GM23248 (cell line): ENCODE results near the gene CDYL. TPM values are rescaled to one million over a fixed set of nuclear protein-coding genes. Genes with fewer than 3 reads are reported as not detected.
"Not testable (repeated sequence)": the region's sequence is repeated elsewhere in the genome, so short reads cannot be mapped to it uniquely, and the experiment has no call there.

Experiments used
- DNase-seq: peaks from one replicate; pipeline ENCODE4 v3.0.0-alpha.2; 2015
- H2AFZ ChIP-seq: fragments of 200-600 bp; sonication (generic); 2 replicates; pipeline ENCODE4 v1.6.1; 2016; ENCODE audit warnings: antibody characterized with exemption
- H3F3A ChIP-seq: fragments of 200-600 bp; sonication (generic); 2 replicates; pipeline ENCODE4 v1.6.1; 2016; ENCODE audit warnings: mild to moderate bottlenecking, antibody characterized with exemption, mixed run types; ENCODE audit not compliant: insufficient read depth
- H3K27ac ChIP-seq: fragments of 200-600 bp; sonication (generic); 2 replicates; pipeline ENCODE4 v1.5.1; 2016; ENCODE audit warnings: mild to moderate bottlenecking
- H3K27me3 ChIP-seq: fragments of 200-600 bp; sonication (generic); replicated peaks from 2 replicates; pipeline ENCODE4 v1.6.1; 2016; ENCODE audit warnings: mild to moderate bottlenecking; ENCODE audit not compliant: insufficient read depth
- H3K36me3 ChIP-seq: fragments of 200-600 bp; sonication (generic); 2 replicates; pipeline ENCODE4 v1.6.1; 2016; ENCODE audit warnings: low read depth, mild to moderate bottlenecking
- H3K4me1 ChIP-seq: fragments of 200-600 bp; sonication (generic); 2 replicates; pipeline ENCODE4 v1.6.1; 2016; ENCODE audit warnings: mild to moderate bottlenecking; ENCODE audit not compliant: insufficient read depth
- H3K4me2 ChIP-seq: fragments of 200-600 bp; sonication (generic); one replicate; pipeline ENCODE4 v1.6.1; 2016; ENCODE audit warnings: mild to moderate bottlenecking; ENCODE audit not compliant: unreplicated experiment
- H3K4me3 ChIP-seq: fragments of 200-600 bp; sonication (generic); 2 replicates; pipeline ENCODE4 v1.5.1; 2016; ENCODE audit warnings: mild to moderate bottlenecking
- H3K79me2 ChIP-seq: fragments of 200-600 bp; sonication (generic); 2 replicates; pipeline ENCODE4 v1.6.1; 2016; ENCODE audit warnings: mild to moderate bottlenecking; ENCODE audit not compliant: insufficient read depth
- H3K9ac ChIP-seq: fragments of 200-600 bp; sonication (generic); 2 replicates; pipeline ENCODE4 v1.6.1; 2016; ENCODE audit warnings: mild to moderate bottlenecking
- H3K9me2 ChIP-seq: fragments of 200-600 bp; sonication (generic); 2 replicates; pipeline ENCODE4 v1.6.1; 2016; ENCODE audit warnings: mixed run types, mild to moderate bottlenecking, moderate library complexity; ENCODE audit not compliant: insufficient read depth
- H3K9me3 ChIP-seq: fragments of 200-600 bp; sonication (generic); one replicate; pipeline ENCODE4 v1.6.1; 2017; ENCODE audit warnings: low read depth
- H4K20me1 ChIP-seq: fragments of 200-600 bp; sonication (generic); 2 replicates; pipeline ENCODE4 v1.6.0; 2016; ENCODE audit not compliant: insufficient read depth
- EZH2 ChIP-seq: fragments of 200-600 bp; sonication (generic); IDR thresholded peaks from 2 replicates; pipeline ENCODE4 v1.6.1; 2018; ENCODE audit warnings: antibody characterized with exemption, mild to moderate bottlenecking; ENCODE audit not compliant: insufficient read depth, poor library complexity, severe bottlenecking
- EZH2phosphoT487 ChIP-seq: fragments of 200-600 bp; sonication (generic); IDR thresholded peaks from 2 replicates; pipeline ENCODE4 v1.6.1; 2018; ENCODE audit warnings: antibody characterized with exemption, moderate library complexity, mild to moderate bottlenecking, low read depth; ENCODE audit not compliant: insufficient read depth
- WGBS, 2 experiments: methylation state at CpG; one replicate each; pipeline ENCODE4 v1.1.6; 2015 to 2017; ENCODE audit warnings: low lambda C conversion rate in 2 of 2, low coverage in 1 of 2; ENCODE audit errors: missing lambda C conversion rate in 2 of 2; 5-methylcytosine and 5-hydroxymethylcytosine counted together
- in situ Hi-C: fragments of 300-500 bp; cut with MboI; formaldehyde crosslinking; loops from 2 replicates; pipeline ENCODE4 v1.15.0; 2020
- polyA plus RNA-seq: library from polyadenylated mRNA; unstranded; fragments of >200 nt; fragmentation: Nextera tagmentation; extraction: Ambion mirVana; gene quantifications from 2 replicates; pipeline ENCODE4 v1.2.1, GENCODE V29; 2016
- total RNA-seq: library from RNA; depleted of rRNA; stranded (reverse); fragments of >200 nt; shearing (Covaris generic); gene quantifications from 2 replicates; pipeline ENCODE4 v1.2.3, GENCODE V29; 2014

Gene CDYL
- total and polyA plus RNA-seq, 2 experiments from 2014 or later: 7.9 to 27.9 TPM

GRCh38 chr6:4846387-4846786 is 70.2 kb downstream of the CDYL start:
- in situ Hi-C loops: no loop called here
- H3F3A ChIP-seq: no peaks in the 10 kb centered on the region
- H3K4me3 ChIP-seq: no peak overlapping the region
- TF ChIP-seq EZH2 (no peak), EZH2phosphoT487 (no peak)
- no peak overlapping the region for H2AFZ ChIP-seq
- H3K4me2 ChIP-seq: no peak overlapping the region
- no peaks in the 10 kb centered on the region for H3K4me1 ChIP-seq
- no peaks in the 10 kb centered on the region for H3K27me3 ChIP-seq
- no peak for DNase-seq
- no peaks in the 10 kb centered on the region for H3K9me3 ChIP-seq
- H3K79me2 ChIP-seq: peaks cover 98% of the 10 kb centered on the region
- no peak overlapping the region for H3K27ac ChIP-seq
- WGBS, 2 experiments: 83% methylated on average over 2 of the region's 2 CpGs
- H3K9ac ChIP-seq: no peak overlapping the region
- peaks cover 25% of the 10 kb centered on the region for H4K20me1 ChIP-seq
- no peaks in the 10 kb centered on the region for H3K9me2 ChIP-seq
- no peaks in the 10 kb centered on the region for H3K36me3 ChIP-seq

GRCh38 chr6:4848382-4849068 is 72.3 kb downstream of the CDYL start:
- H3K27ac ChIP-seq: no peak overlapping the region
- no peak overlapping the region for H3K9ac ChIP-seq
- peak; percentile 5 for DNase-seq
- H2AFZ ChIP-seq: no peak overlapping the region
- no peaks in the 10 kb centered on the region for H3K9me2 ChIP-seq
- H3K4me2 ChIP-seq: no peak overlapping the region
- no peak overlapping the region for H3K4me3 ChIP-seq
- H4K20me1 ChIP-seq: peaks cover 29% of the 10 kb centered on the region
- peaks cover 100% of the 10 kb centered on the region for H3K79me2 ChIP-seq
- H3K4me1 ChIP-seq: no peaks in the 10 kb centered on the region
- TF ChIP-seq EZH2phosphoT487 (no peak), EZH2 (no peak)
- no peaks in the 10 kb centered on the region for H3K27me3 ChIP-seq
- 85 to 88% methylated on average over 7 of the region's 7 CpGs for WGBS, 2 experiments
- H3K36me3 ChIP-seq: no peaks in the 10 kb centered on the region
- H3K9me3 ChIP-seq: no peaks in the 10 kb centered on the region
- H3F3A ChIP-seq: no peaks in the 10 kb centered on the region
- in situ Hi-C loops: no loop called here

- 75% methylated on average over 4 of the region's 4 CpGs for WGBS, 2 experiments
- Histone ChIP-seq H3K9me3 (no peaks in the 10 kb centered on the region), H4K20me1 (peaks cover 35% of the 10 kb centered on the region), H3K4me3 (no peak overlapping the region), H3F3A (no peaks in the 10 kb centered on the region), H3K9ac (no peak overlapping the region), H3K4me2 (no peak overlapping the region), H3K36me3 (no peaks in the 10 kb centered on the region), H3K9me2 (no peaks in the 10 kb centered on the region), H3K27me3 (no peaks in the 10 kb centered on the region), H3K79me2 (peaks cover 100% of the 10 kb centered on the region), H3K27ac (no peak overlapping the region), H2AFZ (no peak overlapping the region), H3K4me1 (no peaks in the 10 kb centered on the region)
- in situ Hi-C loops: no loop called here
- TF ChIP-seq EZH2phosphoT487: no peak
- TF ChIP-seq EZH2: no peak
- no peak for DNase-seq
Measured at GRCh38 chr6:4849226-4850022, 73.2 kb downstream of the CDYL start.

GRCh38 chr6:4851035-4851434 is 74.8 kb downstream of the CDYL start:
- Histone ChIP-seq H3K27me3 (no peaks in the 10 kb centered on the region), H3K27ac (no peak overlapping the region), H3K9me3 (no peaks in the 10 kb centered on the region), H3K9me2 (no peaks in the 10 kb centered on the region), H3K4me3 (no peak overlapping the region), H3K36me3 (no peaks in the 10 kb centered on the region), H3F3A (no peaks in the 10 kb centered on the region), H4K20me1 (peaks cover 33% of the 10 kb centered on the region), H3K4me2 (no peak overlapping the region), H2AFZ (no peak overlapping the region), H3K4me1 (no peaks in the 10 kb centered on the region), H3K79me2 (peaks cover 100% of the 10 kb centered on the region), H3K9ac (no peak overlapping the region)
- DNase-seq: no peak
- TF ChIP-seq EZH2phosphoT487 (no peak), EZH2 (no peak)
- in situ Hi-C loops: no loop called here
- WGBS, 2 experiments: 94 to 97% methylated on average over 4 of the region's 4 CpGs

- Histone ChIP-seq H3K79me2 (peaks cover 100% of the 10 kb centered on the region), H4K20me1 (peaks cover 27% of the 10 kb centered on the region)
- H3F3A ChIP-seq, H3K9ac ChIP-seq, in situ Hi-C loops, H3K4me2 ChIP-seq, H3K9me3 ChIP-seq, H3K36me3 ChIP-seq, DNase-seq, H2AFZ ChIP-seq, H3K27ac ChIP-seq, H3K27me3 ChIP-seq, H3K4me3 ChIP-seq, H3K9me2 ChIP-seq, H3K4me1 ChIP-seq: not testable (repeated sequence)
- WGBS, 2 experiments: 86 to 100% methylated on average over 1 of the region's 1 CpG
Measured at GRCh38 chr6:4852186-4852585, 76.0 kb downstream of the CDYL start.
